CD1c-positive myeloid dendritic cell (primary cell): ENCODE measurements around the gene KRT23.
"Not testable (repeated sequence)": the region's sequence is repeated elsewhere in the genome, so short reads cannot be mapped to it uniquely, and the experiment has no call there.

Experiments used
- DNase-seq: peaks from one replicate; pipeline ENCODE4 v3.0.0-alpha.2; 2016; ENCODE audit errors: extremely low spot score

The KRT23 gene

GRCh38 chr17:40950176-40950575, 12.7 kb upstream of the KRT23 start:
- no peak for DNase-seq

DNA sequence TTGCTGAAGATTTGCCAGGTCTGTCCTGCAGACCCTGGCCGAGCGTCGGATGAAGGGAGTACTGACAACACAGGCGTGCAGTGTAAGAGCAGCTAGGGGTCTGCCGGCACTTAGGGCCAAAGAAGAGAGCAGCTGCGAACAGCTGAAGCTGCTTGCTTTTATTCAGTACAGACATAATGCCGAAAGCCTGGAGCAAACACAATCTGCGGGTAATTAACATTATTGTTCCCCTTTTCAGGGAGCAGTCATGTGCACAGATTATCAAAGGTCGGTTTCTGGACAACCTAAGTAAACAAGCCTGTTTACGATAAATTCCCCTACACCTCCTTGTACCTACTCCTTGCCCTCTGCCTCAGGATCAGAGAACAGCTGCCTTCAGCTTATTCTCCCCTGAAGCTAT, 12.0 kb upstream of the KRT23 start:
- DNase-seq = no peak

DNA sequence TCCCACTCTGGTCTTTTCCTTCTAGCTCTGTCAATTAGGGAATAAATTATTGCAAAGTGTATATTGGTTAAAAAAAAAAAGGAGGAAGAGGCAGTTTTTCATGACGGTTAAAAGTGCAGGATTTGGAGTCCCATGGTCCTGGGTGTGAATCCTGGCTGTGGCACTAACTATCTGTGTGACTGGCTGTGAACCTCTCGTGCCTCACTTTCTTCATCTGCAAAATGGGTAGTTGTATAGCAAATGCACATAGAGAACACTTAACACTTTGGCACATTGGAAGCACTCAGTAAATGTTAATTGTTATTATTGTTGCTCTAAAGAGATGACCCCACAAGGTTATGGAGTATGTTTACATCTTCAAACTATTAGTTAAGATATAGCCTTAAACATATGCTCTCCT, 10.5 kb upstream of the KRT23 start:
- DNase-seq = no peak

- DNase-seq = no peak
Measured at GRCh38 chr17:40945414-40945813, 8.0 kb upstream of the KRT23 start.

GRCh38 chr17:40944531-40944930, 7.1 kb upstream of the KRT23 start:
- no peak for DNase-seq

DNA sequence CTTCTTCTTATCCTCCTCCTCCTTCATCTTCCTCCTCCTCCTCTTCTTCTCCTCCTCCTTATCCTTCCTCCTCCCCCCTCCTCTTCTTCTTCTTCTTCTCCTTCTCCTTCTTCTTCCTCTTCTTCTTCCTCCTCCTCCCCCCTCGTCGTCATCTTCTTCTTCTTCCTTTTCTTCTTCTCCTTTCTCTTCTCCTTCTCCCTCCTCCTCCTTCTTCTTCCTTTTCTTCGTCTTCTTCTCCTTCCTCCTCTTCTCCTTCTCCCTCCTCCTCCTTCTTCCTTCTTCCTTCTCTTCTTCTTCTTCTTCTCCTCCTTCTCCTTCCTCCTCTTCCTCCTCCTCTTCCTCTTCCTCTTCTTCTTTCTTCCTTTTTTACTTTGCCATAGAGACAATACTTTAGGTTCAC, 5.1 kb upstream of the KRT23 start:
- DNase-seq = no peak

- no peak for DNase-seq
Measured at GRCh38 chr17:40940266-40940665, 2.8 kb upstream of the KRT23 start.

DNA sequence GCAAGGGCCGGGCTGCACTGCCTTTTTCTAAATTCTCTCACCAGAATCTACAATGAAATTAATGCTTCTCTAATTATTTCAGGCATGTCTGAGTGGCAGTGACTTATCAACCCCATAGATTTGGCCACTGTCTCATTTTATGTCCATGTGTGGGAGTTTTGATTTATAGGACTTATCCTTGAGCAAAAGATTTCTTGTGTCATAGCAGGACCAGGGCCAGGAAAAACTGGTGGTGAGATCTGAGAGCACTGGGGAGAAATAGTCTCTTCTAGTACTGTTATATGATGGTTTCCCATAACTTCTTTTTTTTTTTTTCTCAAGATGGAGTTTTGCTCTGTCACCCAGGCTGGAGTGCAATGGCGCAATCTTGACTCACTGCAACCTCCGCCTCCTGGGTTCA, 1.5 kb upstream of the KRT23 start:
- no peak for DNase-seq

DNA sequence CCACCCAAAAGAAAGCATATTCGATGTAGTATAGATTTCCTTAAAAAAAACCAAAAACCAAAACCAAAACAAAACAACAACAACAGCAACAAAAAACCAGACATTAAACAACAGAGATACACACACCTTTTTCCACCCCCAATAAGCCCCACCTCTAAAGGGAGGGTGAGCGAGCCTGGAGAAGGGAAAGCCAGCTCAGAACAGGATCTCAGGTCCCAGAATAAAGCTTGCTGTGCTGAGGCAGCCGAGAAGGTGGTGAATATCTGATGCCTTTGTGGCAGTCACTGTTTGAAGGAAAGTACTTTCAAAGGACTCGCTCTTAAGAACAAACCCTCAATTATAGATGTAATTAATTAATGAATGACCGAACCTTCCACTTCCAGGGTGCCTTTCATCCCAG, 470 bp downstream of the KRT23 start:
- no peak for DNase-seq

GRCh38 chr17:40936437-40936971, 942 bp downstream of the KRT23 start:
- no peak for DNase-seq

- DNase-seq = no peak
Measured at GRCh38 chr17:40935624-40936023, 1.8 kb downstream of the KRT23 start.

DNA sequence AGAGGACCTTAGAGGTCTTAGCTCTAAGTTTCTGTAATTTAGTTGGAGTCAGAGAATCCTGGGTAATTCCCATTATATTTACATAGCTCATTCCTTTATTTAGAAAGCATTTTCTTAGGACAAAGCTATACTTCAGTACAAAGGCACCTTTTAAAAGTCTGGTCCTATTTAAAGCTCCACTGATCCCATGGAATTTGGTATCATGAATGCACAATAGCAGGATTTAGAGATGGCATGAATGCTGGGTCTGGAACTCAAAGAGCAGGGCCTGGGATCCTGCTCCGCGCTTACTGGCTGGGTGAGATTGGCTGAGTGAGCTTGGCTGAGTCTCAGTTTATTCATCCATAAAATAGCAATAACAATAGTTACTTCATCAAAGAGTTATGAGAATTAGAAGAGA, 4.8 kb downstream of the KRT23 start:
- no peak for DNase-seq

DNA sequence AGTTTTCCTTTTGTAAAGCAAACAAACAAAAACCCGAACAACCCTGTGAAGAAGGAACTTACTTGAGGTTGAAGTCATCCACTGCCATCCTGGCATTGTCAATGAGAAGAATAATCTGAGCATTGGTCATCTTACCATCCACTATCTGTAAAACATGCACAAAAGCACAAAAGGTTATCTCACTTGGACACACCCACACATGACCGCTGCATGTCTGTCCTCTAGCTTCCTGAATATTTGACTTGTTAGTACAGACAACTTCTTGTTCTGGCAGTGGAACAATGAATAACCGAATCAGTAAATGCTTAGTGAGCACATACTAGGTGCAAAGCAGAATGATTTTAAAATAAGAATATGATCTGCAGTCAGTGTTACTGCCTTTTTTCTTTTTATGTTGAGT, 6.1 kb downstream of the KRT23 start:
- DNase-seq = peak; percentile 26

DNA sequence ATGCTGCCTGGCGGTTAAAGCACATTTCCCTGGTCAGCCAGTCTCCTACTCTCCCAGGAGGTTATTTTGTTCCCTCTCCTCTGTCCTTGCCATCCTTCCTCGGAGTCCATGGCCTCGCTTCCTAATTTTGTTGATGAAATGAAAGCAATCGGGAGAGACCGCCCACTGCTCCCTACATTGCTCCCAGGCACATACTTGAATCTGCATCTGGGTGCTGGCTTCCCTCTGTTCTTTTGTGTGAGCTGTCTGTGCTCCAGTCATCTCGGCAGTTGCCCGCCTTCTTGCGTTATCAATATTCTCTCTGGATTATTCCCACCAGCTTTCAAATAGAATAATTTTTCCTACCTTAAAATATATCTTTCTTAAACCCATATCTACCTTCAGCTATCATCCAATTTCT, 11.1 kb downstream of the KRT23 start:
- no peak for DNase-seq

DNA sequence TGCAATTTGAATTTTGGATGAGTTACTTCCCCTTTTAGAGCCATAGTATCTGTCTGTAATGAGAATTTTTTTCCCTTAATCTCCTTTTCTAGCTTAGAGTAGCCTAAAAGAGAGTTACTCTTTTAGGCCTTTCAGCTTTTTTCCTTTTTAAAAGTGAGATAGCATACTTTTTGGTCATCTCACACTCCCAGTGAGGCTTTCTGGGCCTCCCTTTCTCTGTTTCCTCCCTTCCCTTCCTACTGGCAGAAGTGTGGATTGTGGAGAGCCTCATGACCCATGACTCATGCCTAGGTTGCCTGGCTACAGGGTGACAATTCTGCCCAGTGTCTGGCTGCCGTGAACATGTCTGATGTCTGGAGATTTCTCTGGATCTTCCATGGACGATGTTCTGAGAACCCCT, 15.2 kb downstream of the KRT23 start:
- DNase-seq = peak; percentile 75

- DNase-seq = no peak
Measured at GRCh38 chr17:40921026-40921425, 16.4 kb downstream of the KRT23 start.

- DNase-seq = not testable (repeated sequence)
Measured at GRCh38 chr17:40917116-40917515, 20.3 kb downstream of the KRT23 start.

DNA sequence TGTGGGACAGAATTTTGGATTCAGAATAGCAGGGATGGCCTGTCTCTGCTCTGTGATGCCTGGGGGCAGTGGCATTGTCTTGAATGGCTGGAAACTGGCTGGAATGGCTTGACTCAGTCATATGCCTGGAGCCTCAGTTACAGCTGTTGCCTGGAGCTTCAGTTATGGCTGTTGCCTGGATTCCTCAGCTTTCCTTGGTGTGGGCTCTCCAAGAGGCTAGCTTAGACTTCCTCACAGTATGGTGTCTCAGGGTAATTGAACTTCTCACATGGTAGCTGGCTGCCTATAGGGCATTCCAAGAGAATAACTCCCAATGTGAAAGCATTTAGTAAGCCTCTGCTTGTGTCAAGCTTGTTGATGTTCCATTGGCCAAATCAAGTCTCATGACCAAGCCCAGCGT, 21.1 kb downstream of the KRT23 start:
- no peak for DNase-seq

DNA sequence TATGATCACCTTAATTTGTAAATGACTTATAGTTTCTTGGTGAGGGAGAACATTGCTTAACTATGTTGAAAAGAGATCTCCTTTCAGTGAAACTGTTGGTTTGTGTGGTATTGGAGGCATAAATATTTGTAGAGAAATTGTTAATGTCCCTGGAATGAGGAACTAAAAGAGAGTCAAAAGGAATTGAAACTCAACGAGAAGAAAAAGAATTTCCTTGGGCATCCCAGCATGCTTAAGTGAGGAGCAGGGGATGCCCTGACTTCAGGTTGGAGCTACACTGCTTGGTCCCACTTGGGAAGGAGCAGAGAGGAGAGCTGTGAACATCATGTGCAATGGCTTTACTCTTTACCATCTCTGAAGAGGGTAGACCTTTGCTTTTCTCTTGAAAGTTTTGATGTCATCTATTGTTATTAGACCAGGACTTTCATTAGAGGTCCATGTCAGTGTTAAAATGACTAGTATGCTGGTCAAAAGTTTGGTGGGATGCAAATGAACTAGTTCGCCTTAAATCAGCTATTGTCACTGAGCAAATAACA, 21.7 kb downstream of the KRT23 start:
- peak; percentile 76 for DNase-seq

GRCh38 chr17:40915199-40915661, 22.2 kb downstream of the KRT23 start:
- DNase-seq = peak; percentile 78

DNA sequence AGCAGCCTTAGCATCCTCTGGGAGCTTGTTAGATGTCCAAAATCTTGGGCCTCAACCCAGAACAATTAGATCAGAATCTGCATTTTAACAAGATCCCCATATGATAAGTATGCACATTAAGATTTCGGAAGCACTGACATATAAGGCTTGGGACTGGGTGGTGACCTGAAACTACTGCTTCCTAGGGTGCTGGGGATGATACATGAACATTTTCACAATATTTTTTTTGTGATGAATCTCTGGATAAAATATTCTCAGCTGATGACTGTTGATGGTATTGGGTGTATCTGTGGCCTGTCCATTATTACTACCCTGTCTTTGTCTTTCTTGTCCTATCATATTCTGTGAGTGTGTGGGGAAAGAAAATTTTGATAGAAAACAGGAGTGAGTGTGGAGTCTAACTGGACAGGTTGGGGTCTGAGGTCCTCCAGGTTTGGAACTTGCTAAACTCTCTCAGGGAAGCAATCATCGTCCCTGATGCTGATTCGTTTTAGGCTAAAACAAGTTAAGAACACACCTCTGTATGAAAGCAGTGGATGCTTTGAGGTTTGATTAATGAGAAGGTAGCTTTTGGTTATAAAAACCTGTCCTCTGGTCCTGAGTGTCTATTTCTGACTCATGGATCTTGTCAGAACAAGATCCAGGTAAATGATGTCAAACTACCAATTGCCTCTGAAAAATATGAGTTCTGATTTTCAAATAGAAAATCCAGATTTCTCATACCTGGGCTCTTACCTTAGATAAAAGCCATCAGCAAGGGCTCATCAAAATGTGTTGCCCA, 23.2 kb downstream of the KRT23 start:
- DNase-seq = no peak

DNA sequence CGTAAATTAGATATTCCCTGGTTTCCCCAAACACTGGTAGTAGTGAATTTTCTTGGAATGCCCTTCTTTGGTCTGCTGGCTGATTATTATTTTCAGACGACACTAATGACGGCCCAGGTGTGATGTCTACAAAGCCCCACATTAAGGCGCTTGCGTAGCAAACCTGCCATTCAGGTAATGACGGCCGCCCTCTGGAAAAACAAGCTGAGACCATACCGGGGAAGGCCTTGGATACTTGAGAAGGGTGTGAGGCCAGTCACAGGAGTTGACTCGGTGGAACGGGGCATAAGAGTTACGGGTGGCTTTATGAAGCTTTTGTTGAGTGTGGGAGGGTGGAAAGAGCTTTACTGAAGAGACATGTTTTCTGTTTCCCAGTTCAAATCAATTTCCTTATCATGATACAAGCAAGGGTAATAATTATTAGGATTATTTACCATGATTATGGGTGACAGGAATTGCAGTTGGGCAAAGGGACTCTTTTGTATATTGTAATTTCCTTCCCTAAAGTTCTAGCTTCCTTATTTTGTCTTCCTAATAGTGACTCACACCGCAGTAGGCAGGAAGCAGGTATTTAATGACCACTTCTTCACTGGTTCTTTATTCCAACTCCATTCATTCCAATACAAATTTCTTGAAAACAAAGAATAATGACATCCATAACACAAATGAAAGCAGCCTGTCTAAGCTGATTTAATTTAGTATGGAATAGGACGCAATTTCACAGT, 24.8 kb downstream of the KRT23 start:
- peak; percentile 55 for DNase-seq

GRCh38 chr17:40910441-40910841, 27.0 kb downstream of the KRT23 start:
- no peak for DNase-seq
